Right renal cortex interstitium (tissue), 3 donors: Measurements from ENCODE around the gene HACD1. TPM values are rescaled to one million over a fixed set of nuclear protein-coding genes. Genes with fewer than 3 reads are reported as not detected.
"Not testable (repeated sequence)": the region's sequence is repeated elsewhere in the genome, so short reads cannot be mapped to it uniquely, and the experiment has no call there.

ENCODE experiments used
- DNase-seq, 3 donors: peaks; one replicate each; pipeline ENCODE4 v3.0.0-alpha.2; 2013; ENCODE audit warnings: low read depth in 3 of 3, low spot score in 2 of 3
- polyA plus RNA-seq, 3 donors: library from polyadenylated mRNA; unstranded; fragments of 120-200 nt; gene quantifications; one replicate each; pipeline ENCODE4 v1.2.1, GENCODE V29; 2013; ENCODE audit not compliant: insufficient read length in 3 of 3

Gene HACD1
- polyA plus RNA-seq, 3 donors: 11.2 to 16.3 (median 13.4) TPM

DNA sequence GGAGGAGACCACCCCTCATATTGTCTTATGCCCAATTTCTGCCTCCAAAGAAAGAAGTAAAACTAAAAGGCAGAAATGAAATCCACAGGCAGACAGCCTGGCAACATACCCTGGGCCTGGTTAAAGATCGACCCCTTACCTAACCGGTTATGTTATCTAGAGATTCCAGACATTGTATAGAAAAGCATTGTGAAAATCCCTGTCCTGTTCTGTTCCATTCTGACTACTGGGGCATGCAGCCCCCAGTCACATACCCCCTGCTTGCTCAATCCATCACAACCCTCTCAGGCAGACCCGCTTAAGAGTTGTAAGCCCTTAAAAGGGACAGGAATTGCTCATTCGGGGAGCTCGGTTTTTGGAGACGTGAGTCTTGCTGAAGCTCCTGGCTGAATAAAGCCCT lies 29.9 kb downstream of the HACD1 start:
- not testable (repeated sequence) for DNase-seq

- DNase-seq: no peak
These were observed 30.3 kb downstream of the HACD1 start for GRCh38 chr10:17586821-17587234.

DNA sequence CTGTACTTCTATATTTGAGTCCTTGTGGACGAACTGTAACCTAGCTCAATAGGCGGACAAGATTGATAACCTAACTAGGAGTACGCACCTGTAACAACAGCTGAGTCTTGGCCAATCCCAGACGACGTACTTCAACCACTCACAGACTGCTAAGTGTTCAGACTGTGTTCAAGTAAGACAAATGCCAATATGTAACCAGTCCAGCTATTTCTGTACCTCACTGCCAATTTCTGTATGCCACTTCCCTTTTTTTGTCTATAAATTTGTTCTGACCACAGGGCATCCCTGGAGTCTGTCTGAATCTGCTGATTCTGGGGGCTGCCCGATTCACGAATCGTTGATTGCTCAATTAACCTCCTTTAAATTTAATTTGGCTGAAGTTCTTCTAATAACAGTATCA lies 32.2 kb downstream of the HACD1 start:
- no peak for DNase-seq

DNA sequence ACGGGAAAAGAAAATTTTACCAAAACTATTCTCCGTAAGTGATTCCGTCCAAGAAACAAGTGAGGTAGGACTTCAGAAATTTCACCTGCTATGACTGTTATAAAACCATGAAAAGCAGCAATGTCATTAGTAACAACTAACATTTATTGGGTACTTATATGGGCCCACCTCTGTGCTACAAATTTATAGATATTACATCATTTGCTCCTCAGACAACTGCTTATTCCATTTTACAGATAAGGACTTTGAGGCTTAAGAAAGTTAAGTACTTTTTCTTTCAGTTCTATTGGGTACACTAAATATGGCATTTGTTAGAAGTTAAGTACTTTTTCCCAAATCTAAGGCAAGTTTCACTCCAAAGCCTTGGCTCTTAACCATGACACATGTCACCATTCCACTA lies 36.3 kb downstream of the HACD1 start:
- DNase-seq: no peak

DNA sequence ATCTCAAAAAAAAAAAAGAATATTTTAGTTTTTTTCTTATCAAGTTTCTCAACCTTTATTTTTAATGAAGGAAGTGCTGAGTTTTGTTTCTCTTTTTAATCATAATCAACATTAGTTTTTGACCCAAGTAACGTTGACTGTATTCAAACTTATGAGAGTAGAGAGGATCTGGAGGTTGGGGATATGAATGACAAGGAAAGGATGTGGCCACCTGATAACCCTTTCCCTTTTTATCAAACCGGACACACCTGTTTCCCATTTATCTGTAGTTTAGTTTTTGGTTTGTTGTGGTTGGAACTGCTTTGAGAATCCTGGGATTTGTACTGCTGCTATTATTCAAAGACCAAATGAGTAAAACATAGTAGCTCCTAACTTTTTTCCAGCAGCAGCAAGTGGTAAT lies 38.6 kb downstream of the HACD1 start:
- no peak for DNase-seq

DNA sequence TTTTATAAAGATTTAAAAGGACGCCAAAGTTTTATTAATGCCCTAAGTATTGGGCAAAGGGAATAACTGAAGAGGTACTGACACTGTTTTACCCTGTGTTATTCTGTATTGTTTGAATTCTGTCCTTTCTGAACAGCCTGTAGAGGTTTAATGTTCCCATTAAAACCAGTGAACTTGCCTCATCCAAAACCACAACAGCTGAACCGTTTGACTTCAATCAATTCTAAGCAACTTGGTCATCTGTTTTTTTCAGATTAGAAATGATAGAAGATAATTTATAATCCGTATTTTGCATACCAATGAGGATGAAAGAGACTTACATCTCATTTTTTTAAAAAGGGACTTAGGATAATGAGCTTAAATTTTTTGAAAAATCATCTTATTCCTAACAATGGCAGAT lies 40.4 kb downstream of the HACD1 start:
- DNase-seq: no peak

- DNase-seq: no peak
These were observed 52.3 kb downstream of the HACD1 start for GRCh38 chr10:17564911-17565310.

GRCh38 chr10:17563452-17563851 lies 53.7 kb downstream of the HACD1 start:
- DNase-seq: no peak

DNA sequence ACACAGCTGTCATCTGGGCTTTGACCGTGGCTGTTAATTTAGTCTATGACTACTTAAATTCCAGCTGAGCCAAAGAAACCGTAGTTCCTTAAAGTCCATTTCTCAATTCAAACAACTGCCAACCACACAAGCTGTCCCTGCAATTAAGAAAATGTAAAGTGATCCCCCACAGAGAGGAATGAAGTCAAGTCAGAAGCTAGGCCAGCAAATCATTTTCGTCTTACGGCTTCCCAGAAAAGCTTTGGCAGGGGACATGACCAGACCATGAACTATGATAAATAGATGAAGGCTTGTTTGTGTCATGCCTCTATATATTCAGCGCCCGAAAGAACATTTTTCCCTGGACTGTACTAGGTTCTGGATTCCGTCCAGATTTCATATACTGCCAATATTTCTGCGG lies 54.6 kb downstream of the HACD1 start:
- peak in 1 of 3 donors; percentile 32 for DNase-seq

DNA sequence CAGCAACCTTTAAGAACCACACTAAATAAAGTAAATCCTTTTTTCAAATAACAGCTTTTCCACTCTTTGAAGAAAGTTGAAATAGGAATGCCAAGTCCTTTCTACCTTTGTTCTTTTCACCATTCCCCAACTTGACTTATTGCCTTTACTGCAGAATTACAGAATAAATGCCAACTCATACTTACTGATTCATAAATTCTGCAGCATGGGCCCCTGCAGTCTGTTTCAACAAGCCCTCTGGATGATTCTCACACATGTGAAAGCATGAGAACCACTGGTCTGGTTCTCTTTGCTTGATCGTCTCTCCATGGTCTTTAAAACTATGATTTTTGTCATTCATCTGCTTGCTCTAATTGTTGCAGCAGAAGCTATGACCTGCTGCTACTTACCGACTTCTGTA lies 56.1 kb downstream of the HACD1 start:
- DNase-seq: no peak

GRCh38 chr10:17557459-17557858 lies 59.7 kb downstream of the HACD1 start:
- DNase-seq: no peak

DNA sequence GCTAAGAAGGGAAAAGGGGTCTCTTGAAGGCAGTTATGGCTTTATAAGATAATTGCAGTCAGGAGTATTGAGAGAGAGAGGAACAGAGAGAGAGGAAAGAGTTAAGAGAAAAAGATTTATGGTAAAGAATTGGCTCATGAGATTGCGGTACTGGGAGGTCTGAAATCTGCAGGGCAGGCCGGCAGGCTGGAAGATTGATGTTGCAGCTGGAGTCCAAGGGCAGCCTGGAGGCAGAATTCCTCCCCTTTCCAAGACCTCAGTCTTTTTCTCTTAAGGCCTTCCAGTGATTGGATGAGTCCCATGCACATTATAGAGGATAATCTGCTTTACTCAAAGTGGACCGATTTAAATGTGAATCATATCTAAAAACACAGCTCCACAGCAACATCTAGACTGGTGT lies 68.4 kb downstream of the HACD1 start:
- DNase-seq: peak in 2 of 3 donors; percentile 33 to 37

DNA sequence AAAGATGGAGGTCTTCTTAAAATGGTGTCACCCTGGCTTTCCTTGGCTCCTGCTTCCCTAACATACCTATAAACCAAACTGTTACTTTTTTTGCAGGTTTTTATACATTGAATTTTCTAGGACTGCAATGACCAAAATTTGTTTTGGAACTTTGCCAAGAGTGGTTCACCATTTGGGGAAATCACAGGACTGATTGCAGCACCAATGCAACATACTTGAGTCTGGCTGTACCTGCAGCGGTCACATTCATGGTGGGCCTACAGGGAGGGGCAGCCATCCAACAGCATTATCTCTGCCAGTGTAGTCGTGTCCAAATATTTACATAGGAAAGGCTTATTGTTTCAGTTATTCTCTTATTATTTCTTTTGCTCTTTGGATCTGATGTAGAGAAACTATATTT lies 69.0 kb downstream of the HACD1 start:
- DNase-seq: no peak

DNA sequence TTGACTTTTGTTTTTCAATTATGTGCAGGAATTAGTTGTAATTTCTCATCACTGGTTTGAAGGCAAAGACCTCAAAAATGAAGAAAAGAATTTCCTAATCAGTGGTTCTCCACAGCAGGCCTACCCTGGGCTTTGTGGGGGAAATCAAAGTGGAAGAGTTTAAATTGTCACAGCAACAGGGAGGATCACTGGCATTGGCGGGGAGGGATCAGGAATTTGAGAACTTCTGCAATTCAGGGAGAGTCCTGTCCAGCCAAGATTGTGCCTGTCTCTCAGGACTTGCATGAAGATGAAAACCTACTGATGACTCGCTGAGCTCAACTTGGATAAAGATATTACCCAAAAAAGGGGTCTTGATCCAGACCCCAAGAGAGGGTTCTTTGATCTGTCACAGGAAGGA lies 70.1 kb downstream of the HACD1 start:
- DNase-seq: no peak

DNA sequence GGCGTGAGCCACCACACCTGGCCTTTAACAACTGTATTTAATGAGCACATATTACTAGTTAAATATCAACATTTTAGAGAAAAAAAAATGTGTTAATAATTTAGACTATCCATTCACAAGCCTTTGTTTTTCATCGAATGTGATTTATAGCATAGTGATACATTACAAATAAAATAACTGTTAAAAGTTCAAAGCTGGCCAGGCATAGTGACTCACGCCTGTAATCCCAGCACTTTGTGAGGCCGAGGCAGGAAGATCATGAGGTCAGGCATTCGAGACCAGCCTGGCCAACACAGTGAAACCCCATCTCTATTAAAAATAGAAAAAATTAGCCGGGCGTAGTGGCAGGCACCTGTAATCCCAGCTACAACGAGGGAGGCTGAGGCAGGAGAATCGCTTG lies 72.7 kb downstream of the HACD1 start:
- no peak for DNase-seq

Other genes starting within 250 kb of the HACD1 start
- gene ST8SIA6, start 162.8 kb downstream of the HACD1 start, polyA plus RNA-seq: 1 to 10 TPM; 1.1 to 2.4 (median 1.3) TPM
- gene STAM, start 26.8 kb upstream of the HACD1 start, polyA plus RNA-seq: 10 to 100 TPM; 30.0 to 34.7 (median 32.3) TPM
- under 1 TPM; 0.19 to 0.26 (median 0.25) TPM for gene TMEM236, start 134.8 kb upstream of the HACD1 start, polyA plus RNA-seq
- 10 to 100 TPM in 2 of 3 donors, 1 to 10 TPM in 1; 9.9 to 11.6 (median 11.3) TPM for gene MRC1, start 192.0 kb upstream of the HACD1 start, polyA plus RNA-seq